ENCODE data around the gene CENPVL3. TPM values are rescaled to one million over a fixed set of nuclear protein-coding genes. Genes with fewer than 3 reads are reported as not detected.
"Not testable (repeated sequence)": the region's sequence is repeated elsewhere in the genome, so short reads cannot be mapped to it uniquely, and the experiment has no call there.

The CENPVL3 gene
- total RNA-seq: under 1 TPM in 1 of 2 experiments, not detected in 1; 0.33 TPM

- H3K4me1 Mint-ChIP-seq (ENCODE audit: low read depth); H3K27ac Mint-ChIP-seq; CTCF ChIA-PET; H3K36me3 Mint-ChIP-seq (ENCODE audit: low read depth); H3K9me3 Mint-ChIP-seq: not testable (repeated sequence)
- intact Hi-C loops (cut with micrococcal nuclease): loop anchor here (10.0 kb wide), 1 partner anchor 246 kb away; no protein-coding TSS in a partner anchor
- peaks cover 40% of the 10 kb centered on the region for H3K27me3 Mint-ChIP-seq (ENCODE audit: low read depth)
- peak; percentile 15 for DNase-seq
- peak within 1 kb of the TSS; percentile 70 for H3K4me3 Mint-ChIP-seq
Observed at GRCh38 chrX:51618241-51619155, at the start of gene CENPVL3. Gene CENPVL3 (minus strand): TSS chrX:51618912. CDS start chrX:51618873, 39 bp downstream.

- DNase-seq: no peak
- Mint-ChIP-seq H3K4me3 (no peak overlapping the region), H3K4me1 (ENCODE audit: low read depth) (peaks cover 4% of the 10 kb centered on the region), H3K9me3 (no peaks in the 10 kb centered on the region), H3K36me3 (ENCODE audit: low read depth) (no peaks in the 10 kb centered on the region), H3K27ac (no peak overlapping the region), H3K27me3 (ENCODE audit: low read depth) (peaks cover 3% of the 10 kb centered on the region)
- intact Hi-C loops (cut with micrococcal nuclease): no loop called here
- CTCF ChIA-PET: interaction anchor here (0.7 to 0.8 kb wide), 2 partner anchors 25 to 321 kb away, joined by 3 read pairs; no protein-coding TSS in a partner anchor
Observed at GRCh38 chrX:51665981-51666380, 47.3 kb upstream of the CENPVL3 start.

GRCh38 chrX:51643377-51643776, 24.7 kb upstream of the CENPVL3 start:
- no peak for DNase-seq
- CTCF ChIA-PET: no interaction called here
- Mint-ChIP-seq H3K4me3 (no peak overlapping the region), H3K9me3 (no peaks in the 10 kb centered on the region), H3K27ac (no peak overlapping the region), H3K4me1 (ENCODE audit: low read depth) (no peaks in the 10 kb centered on the region), H3K36me3 (ENCODE audit: low read depth) (no peaks in the 10 kb centered on the region), H3K27me3 (ENCODE audit: low read depth) (peaks cover 21% of the 10 kb centered on the region)
- intact Hi-C loops (cut with micrococcal nuclease): no loop called here

GRCh38 chrX:51641421-51642021, 22.8 kb upstream of the CENPVL3 start:
- Mint-ChIP-seq H3K27ac (no peak overlapping the region), H3K4me1 (ENCODE audit: low read depth) (no peaks in the 10 kb centered on the region), H3K36me3 (ENCODE audit: low read depth) (no peaks in the 10 kb centered on the region), H3K27me3 (ENCODE audit: low read depth) (peaks cover 18% of the 10 kb centered on the region), H3K4me3 (no peak overlapping the region), H3K9me3 (no peaks in the 10 kb centered on the region)
- peak; percentile 17 for DNase-seq
- intact Hi-C loops (cut with micrococcal nuclease): loop anchor here (1.0 to 2.0 kb wide), 2 partner anchors 219 to 620 kb away; no protein-coding TSS in a partner anchor
- CTCF ChIA-PET: interaction anchor here (0.7 to 2.0 kb wide), 4 partner anchors 13 to 620 kb away, joined by 3 to 9 read pairs (median 3); no protein-coding TSS in a partner anchor

GRCh38 chrX:51636511-51636910, 17.8 kb upstream of the CENPVL3 start:
- H3K36me3 Mint-ChIP-seq (ENCODE audit: low read depth); H3K9me3 Mint-ChIP-seq; H3K4me3 Mint-ChIP-seq; DNase-seq; H3K27ac Mint-ChIP-seq; CTCF ChIA-PET; H3K4me1 Mint-ChIP-seq (ENCODE audit: low read depth); intact Hi-C loops (cut with micrococcal nuclease): not testable (repeated sequence)
- H3K27me3 Mint-ChIP-seq (ENCODE audit: low read depth): peaks cover 12% of the 10 kb centered on the region

GRCh38 chrX:51614353-51615012, 4.2 kb downstream of the CENPVL3 start:
- Mint-ChIP-seq H3K4me1 (ENCODE audit: low read depth) (peaks cover 3% of the 10 kb centered on the region), H3K27me3 (ENCODE audit: low read depth) (peaks cover 29% of the 10 kb centered on the region), H3K9me3 (no peaks in the 10 kb centered on the region), H3K27ac (no peak overlapping the region), H3K36me3 (ENCODE audit: low read depth) (no peaks in the 10 kb centered on the region), H3K4me3 (no peak overlapping the region)
- DNase-seq: no peak
- CTCF ChIA-PET: no interaction called here
- intact Hi-C loops (cut with micrococcal nuclease): loop anchor here (5.0 to 10.0 kb wide), 2 partner anchors 127 to 250 kb away; no protein-coding TSS in a partner anchor

- CTCF ChIA-PET: no interaction called here
Observed at GRCh38 chrX:51608766-51609165, 9.9 kb downstream of the CENPVL3 start.

GRCh38 chrX:51608126-51608525, 10.6 kb downstream of the CENPVL3 start:
- no peaks in the 10 kb centered on the region for H3K36me3 Mint-ChIP-seq (ENCODE audit: low read depth)
- no peak for DNase-seq
- no peak overlapping the region for H3K27ac Mint-ChIP-seq
- H3K9me3 Mint-ChIP-seq: no peaks in the 10 kb centered on the region
- peaks cover 4% of the 10 kb centered on the region for H3K27me3 Mint-ChIP-seq (ENCODE audit: low read depth)
- intact Hi-C loops (cut with micrococcal nuclease): no loop called here
- peaks cover 6% of the 10 kb centered on the region for H3K4me1 Mint-ChIP-seq (ENCODE audit: low read depth)
- CTCF ChIA-PET: interaction anchor here (0.6 kb wide), 1 partner anchor 654 kb away, joined by 3 read pairs; no protein-coding TSS in a partner anchor
- no peak overlapping the region for H3K4me3 Mint-ChIP-seq

More at GRCh38 chrX:51608766-51609165, 9.9 kb downstream of the CENPVL3 start:
- H3K27ac Mint-ChIP-seq: no peak overlapping the region
- no peak for DNase-seq
- intact Hi-C loops (cut with micrococcal nuclease): no loop called here
- no peak overlapping the region for H3K4me3 Mint-ChIP-seq
- H3K36me3 Mint-ChIP-seq (ENCODE audit: low read depth): no peaks in the 10 kb centered on the region
- H3K4me1 Mint-ChIP-seq (ENCODE audit: low read depth): peaks cover 6% of the 10 kb centered on the region
- H3K27me3 Mint-ChIP-seq (ENCODE audit: low read depth): peaks cover 5% of the 10 kb centered on the region
- H3K9me3 Mint-ChIP-seq: no peaks in the 10 kb centered on the region

- H3K27me3 Mint-ChIP-seq (ENCODE audit: low read depth): peaks cover 2% of the 10 kb centered on the region
- H3K36me3 Mint-ChIP-seq (ENCODE audit: low read depth): no peaks in the 10 kb centered on the region
- H3K9me3 Mint-ChIP-seq: no peaks in the 10 kb centered on the region
- no peak for DNase-seq
- no peak overlapping the region for H3K27ac Mint-ChIP-seq
- CTCF ChIA-PET: no interaction called here
- H3K4me3 Mint-ChIP-seq: no peak overlapping the region
- intact Hi-C loops (cut with micrococcal nuclease): no loop called here
- peaks cover 6% of the 10 kb centered on the region for H3K4me1 Mint-ChIP-seq (ENCODE audit: low read depth)
Observed at GRCh38 chrX:51606446-51606845, 12.3 kb downstream of the CENPVL3 start.

- CTCF ChIA-PET: no interaction called here
- peaks cover 7% of the 10 kb centered on the region for H3K27me3 Mint-ChIP-seq (ENCODE audit: low read depth)
- no peak overlapping the region for H3K27ac Mint-ChIP-seq
- H3K9me3 Mint-ChIP-seq: no peaks in the 10 kb centered on the region
- DNase-seq: no peak
- intact Hi-C loops (cut with micrococcal nuclease): no loop called here
- H3K36me3 Mint-ChIP-seq (ENCODE audit: low read depth): no peaks in the 10 kb centered on the region
- no peak overlapping the region for H3K4me3 Mint-ChIP-seq
- H3K4me1 Mint-ChIP-seq (ENCODE audit: low read depth): no peaks in the 10 kb centered on the region
Observed at GRCh38 chrX:51598899-51599298, 19.8 kb downstream of the CENPVL3 start.

GRCh38 chrX:51571874-51572273, 46.8 kb downstream of the CENPVL3 start:
- no peak overlapping the region for H3K27ac Mint-ChIP-seq
- no peaks in the 10 kb centered on the region for H3K4me1 Mint-ChIP-seq (ENCODE audit: low read depth)
- H3K4me3 Mint-ChIP-seq: no peak overlapping the region
- H3K9me3 Mint-ChIP-seq: no peaks in the 10 kb centered on the region
- H3K27me3 Mint-ChIP-seq (ENCODE audit: low read depth): no peaks in the 10 kb centered on the region
- intact Hi-C loops (cut with micrococcal nuclease): no loop called here
- CTCF ChIA-PET: no interaction called here
- no peak for DNase-seq
- H3K36me3 Mint-ChIP-seq (ENCODE audit: low read depth): no peaks in the 10 kb centered on the region

GRCh38 chrX:51569561-51569960, 49.2 kb downstream of the CENPVL3 start:
- intact Hi-C loops (cut with micrococcal nuclease): no loop called here
- H3K27ac Mint-ChIP-seq: no peak overlapping the region
- no peaks in the 10 kb centered on the region for H3K36me3 Mint-ChIP-seq (ENCODE audit: low read depth)
- CTCF ChIA-PET: no interaction called here
- H3K4me3 Mint-ChIP-seq: no peak overlapping the region
- no peaks in the 10 kb centered on the region for H3K9me3 Mint-ChIP-seq
- no peak for DNase-seq
- H3K4me1 Mint-ChIP-seq (ENCODE audit: low read depth): no peaks in the 10 kb centered on the region
- no peaks in the 10 kb centered on the region for H3K27me3 Mint-ChIP-seq (ENCODE audit: low read depth)
